A673 (cell line): ENCODE data around the gene MYOZ2. TPM values are rescaled to one million over a fixed set of nuclear protein-coding genes. Genes with fewer than 3 reads are reported as not detected.

ENCODE experiments used
- BruUV-seq: library from RNA; stranded (reverse); fragments of 400-500 nt; replicated peaks from 2 replicates; lab custom pipeline; 2021; lab: Mats Ljungman, UMichigan
- CTCF ChIA-PET: fragments of 300-600 bp; sonication (Branson Sonifier 250); formaldehyde crosslinking; loops from one replicate; lab custom pipeline; 2022; ENCODE audit warnings: antibody characterized with exemption; lab: Charles Lee
- POLR2A ChIA-PET: fragments of 300-600 bp; sonication (Branson Sonifier 250); formaldehyde crosslinking; loops from one replicate; lab custom pipeline; 2022; ENCODE audit warnings: antibody characterized with exemption; ENCODE audit not compliant: low non-redundant PET; lab: Charles Lee
- DNase-seq: peaks from one replicate; pipeline ENCODE4 v3.0.0-alpha.2; 2015; ENCODE audit warnings: low spot score
- H3K27ac ChIP-seq: fragments of 200-600 bp; sonication (generic); 2 replicates; pipeline ENCODE4 v1.5.1; 2016; ENCODE audit warnings: mixed run types, low read depth, mild to moderate bottlenecking, mixed read lengths, antibody characterized with exemption, low read length; ENCODE audit not compliant: poor library complexity, severe bottlenecking
- H3K27me3 ChIP-seq: fragments of 200-600 bp; sonication (generic); replicated peaks from 2 replicates; pipeline ENCODE4 v1.6.1; 2017; ENCODE audit warnings: mixed run types, low read depth, mild to moderate bottlenecking, mixed read lengths, antibody characterized with exemption, low read length; ENCODE audit not compliant: insufficient read depth, poor library complexity
- H3K36me3 ChIP-seq: fragments of 200-600 bp; sonication (generic); 2 replicates; pipeline ENCODE4 v1.6.1; 2016; ENCODE audit warnings: mixed run types, mild to moderate bottlenecking, mixed read lengths, antibody characterized with exemption, low read length; ENCODE audit not compliant: insufficient read depth, poor library complexity, severe bottlenecking
- H3K4me1 ChIP-seq: fragments of 200-600 bp; sonication (generic); 2 replicates; pipeline ENCODE4 v1.6.1; 2017; ENCODE audit warnings: mixed run types, mild to moderate bottlenecking, mixed read lengths, antibody characterized with exemption, low read length; ENCODE audit not compliant: insufficient read depth, poor library complexity, severe bottlenecking
- H3K4me3 ChIP-seq: fragments of 200-600 bp; sonication (generic); 2 replicates; pipeline ENCODE4 v1.5.1; 2016; ENCODE audit warnings: low read depth, mixed run types, mild to moderate bottlenecking, mixed read lengths, low read length; ENCODE audit not compliant: poor library complexity, severe bottlenecking
- H3K9me3 ChIP-seq: fragments of 200-600 bp; sonication (generic); 2 replicates; pipeline ENCODE4 v1.6.1; 2016; ENCODE audit warnings: mixed run types, low read depth, mild to moderate bottlenecking, mixed read lengths, antibody characterized with exemption, low read length; ENCODE audit not compliant: poor library complexity, severe bottlenecking
- CTCF ChIP-seq: fragments of 300-800, 200-600 bp; sonication (generic); conservative IDR thresholded peaks from 2 replicates; pipeline ENCODE4 v1.5.1; 2017; ENCODE audit warnings: low read depth, mild to moderate bottlenecking, antibody characterized with exemption, low read length, moderate library complexity, mixed read lengths
- EZH2 ChIP-seq: fragments of 200-600 bp; sonication (generic); IDR thresholded peaks from 2 replicates; pipeline ENCODE4 v1.6.1; 2017; ENCODE audit warnings: borderline replicate concordance, low read depth, mild to moderate bottlenecking, mixed read lengths, antibody characterized with exemption, low read length; ENCODE audit not compliant: poor library complexity, severe bottlenecking
- intact Hi-C: fragments of 100-400 bp; cut with micrococcal nuclease; formaldehyde crosslinking; loops from one replicate; pipeline ENCODE4 v1.10.0; 2022; ENCODE audit not compliant: unreplicated experiment
- total RNA-seq: library from RNA; stranded (reverse); gene quantifications from 2 replicates; pipeline ENCODE4 v1.2.3, GENCODE V29; 2021

The MYOZ2 gene
- total RNA-seq, 1 experiment from 2014 or later, result not detected

GRCh38 chr4:119130365-119131065 is 5.1 kb upstream of the MYOZ2 start:
- CTCF ChIA-PET, result no interaction called here
- intact Hi-C loops, result no loop called here
- DNase-seq, result no peak
- Histone ChIP-seq H3K4me1 (no peaks in the 10 kb centered on the region), H3K9me3 (no peaks in the 10 kb centered on the region), H3K36me3 (no peaks in the 10 kb centered on the region), H3K27ac (no peak overlapping the region), H3K4me3 (no peak overlapping the region), H3K27me3 (no peaks in the 10 kb centered on the region)
- no TSS peak for BruUV-seq
- TF ChIP-seq EZH2, result no peak
- no peak for TF ChIP-seq CTCF
- POLR2A ChIA-PET, result no interaction called here

- intact Hi-C loops, result no loop called here
- CTCF ChIA-PET, result no interaction called here
- no peaks in the 10 kb centered on the region for H3K36me3 ChIP-seq
- POLR2A ChIA-PET, result no interaction called here
- no peaks in the 10 kb centered on the region for H3K9me3 ChIP-seq
- no peak for DNase-seq
- no peak overlapping the region for H3K4me3 ChIP-seq
- no TSS peak for BruUV-seq
- TF ChIP-seq CTCF (no peak), EZH2 (no peak)
- H3K27ac ChIP-seq, result no peak overlapping the region
- H3K4me1 ChIP-seq, result no peaks in the 10 kb centered on the region
- no peaks in the 10 kb centered on the region for H3K27me3 ChIP-seq
Measured at GRCh38 chr4:119131164-119131563, 4.5 kb upstream of the MYOZ2 start.

- intact Hi-C loops, result no loop called here
- no peak for TF ChIP-seq CTCF
- no peak for TF ChIP-seq EZH2
- POLR2A ChIA-PET, result no interaction called here
- DNase-seq, result no peak
- BruUV-seq, result no TSS peak
- Histone ChIP-seq H3K9me3 (no peaks in the 10 kb centered on the region), H3K36me3 (no peaks in the 10 kb centered on the region), H3K27me3 (no peaks in the 10 kb centered on the region), H3K4me1 (no peaks in the 10 kb centered on the region), H3K27ac (no peak overlapping the region), H3K4me3 (no peak overlapping the region)
- CTCF ChIA-PET, result no interaction called here
Measured at GRCh38 chr4:119132306-119132705, 3.3 kb upstream of the MYOZ2 start.
